Measurements from ENCODE around the gene PKP4.
"Not testable (repeated sequence)": the region's sequence is repeated elsewhere in the genome, so short reads cannot be mapped to it uniquely, and the experiment has no call there.

PKP4 gene

DNA sequence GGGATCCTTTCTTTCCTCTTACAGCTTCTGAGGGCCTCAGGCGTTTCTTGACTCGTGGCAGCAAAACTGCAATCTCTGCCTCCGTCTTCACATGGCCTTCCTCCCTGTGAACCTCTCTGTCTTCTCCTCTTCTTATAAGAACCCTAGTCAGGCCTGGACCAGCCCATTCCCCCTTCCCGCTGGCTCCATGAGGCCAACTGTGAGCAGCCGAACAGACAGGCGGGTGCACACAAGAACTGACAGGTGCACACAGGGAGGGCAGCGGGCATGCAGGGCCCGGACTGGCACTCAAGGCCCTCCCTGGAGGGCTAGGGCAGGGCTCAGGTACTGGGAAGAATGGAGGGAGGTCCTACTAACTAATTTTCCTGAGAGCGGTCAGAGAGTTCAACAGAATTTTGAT, 246.0 kb downstream of the PKP4 start:
- no peak overlapping the region for H3K27ac ChIP-seq
- TF ChIP-seq, protein P1, sequence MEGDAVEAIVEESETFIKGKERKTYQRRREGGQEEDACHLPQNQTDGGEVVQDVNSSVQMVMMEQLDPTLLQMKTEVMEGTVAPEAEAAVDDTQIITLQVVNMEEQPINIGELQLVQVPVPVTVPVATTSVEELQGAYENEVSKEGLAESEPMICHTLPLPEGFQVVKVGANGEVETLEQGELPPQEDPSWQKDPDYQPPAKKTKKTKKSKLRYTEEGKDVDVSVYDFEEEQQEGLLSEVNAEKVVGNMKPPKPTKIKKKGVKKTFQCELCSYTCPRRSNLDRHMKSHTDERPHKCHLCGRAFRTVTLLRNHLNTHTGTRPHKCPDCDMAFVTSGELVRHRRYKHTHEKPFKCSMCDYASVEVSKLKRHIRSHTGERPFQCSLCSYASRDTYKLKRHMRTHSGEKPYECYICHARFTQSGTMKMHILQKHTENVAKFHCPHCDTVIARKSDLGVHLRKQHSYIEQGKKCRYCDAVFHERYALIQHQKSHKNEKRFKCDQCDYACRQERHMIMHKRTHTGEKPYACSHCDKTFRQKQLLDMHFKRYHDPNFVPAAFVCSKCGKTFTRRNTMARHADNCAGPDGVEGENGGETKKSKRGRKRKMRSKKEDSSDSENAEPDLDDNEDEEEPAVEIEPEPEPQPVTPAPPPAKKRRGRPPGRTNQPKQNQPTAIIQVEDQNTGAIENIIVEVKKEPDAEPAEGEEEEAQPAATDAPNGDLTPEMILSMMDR (conservative IDR thresholded peaks at IDR 0.05), result no peak
- TF ChIP-seq ZFX (IDR thresholded peaks at IDR 0.05), result no peak

DNA sequence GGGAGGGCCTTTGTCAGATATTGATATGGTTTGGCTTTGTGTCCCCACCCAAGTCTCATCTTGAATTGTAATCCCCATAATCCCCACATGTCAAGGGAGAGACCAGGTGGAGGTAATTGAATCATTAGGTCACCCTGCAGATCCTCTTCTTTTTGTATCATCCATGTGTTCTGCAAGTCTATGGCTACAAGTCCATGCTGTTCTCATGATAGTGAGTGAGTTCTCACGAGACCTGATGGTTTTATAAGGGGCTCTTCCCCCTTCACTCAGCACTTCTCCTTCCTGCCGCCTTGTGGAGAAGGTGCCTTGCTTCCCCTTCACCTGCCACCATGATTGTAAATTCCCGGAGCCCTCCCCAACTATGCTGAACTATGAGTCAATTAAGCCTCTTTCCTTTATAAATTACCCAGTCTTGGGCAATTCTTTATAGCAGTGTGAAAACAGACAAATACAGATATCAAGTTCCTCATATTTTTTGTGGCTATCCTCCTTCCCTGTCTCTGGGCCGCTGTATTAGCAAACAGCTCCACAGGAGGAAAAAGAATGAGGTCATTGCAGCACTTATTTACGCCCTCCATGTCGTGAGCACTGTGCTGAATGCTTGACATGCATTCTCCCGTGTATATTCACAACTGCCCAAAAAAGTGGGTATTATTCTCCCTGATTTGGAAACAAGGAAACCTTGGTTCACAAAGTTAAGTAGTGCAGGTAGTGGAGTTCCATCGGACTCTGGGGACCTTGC, 248.1 kb downstream of the PKP4 start:
- H3K27ac ChIP-seq, result not testable (repeated sequence)

DNA sequence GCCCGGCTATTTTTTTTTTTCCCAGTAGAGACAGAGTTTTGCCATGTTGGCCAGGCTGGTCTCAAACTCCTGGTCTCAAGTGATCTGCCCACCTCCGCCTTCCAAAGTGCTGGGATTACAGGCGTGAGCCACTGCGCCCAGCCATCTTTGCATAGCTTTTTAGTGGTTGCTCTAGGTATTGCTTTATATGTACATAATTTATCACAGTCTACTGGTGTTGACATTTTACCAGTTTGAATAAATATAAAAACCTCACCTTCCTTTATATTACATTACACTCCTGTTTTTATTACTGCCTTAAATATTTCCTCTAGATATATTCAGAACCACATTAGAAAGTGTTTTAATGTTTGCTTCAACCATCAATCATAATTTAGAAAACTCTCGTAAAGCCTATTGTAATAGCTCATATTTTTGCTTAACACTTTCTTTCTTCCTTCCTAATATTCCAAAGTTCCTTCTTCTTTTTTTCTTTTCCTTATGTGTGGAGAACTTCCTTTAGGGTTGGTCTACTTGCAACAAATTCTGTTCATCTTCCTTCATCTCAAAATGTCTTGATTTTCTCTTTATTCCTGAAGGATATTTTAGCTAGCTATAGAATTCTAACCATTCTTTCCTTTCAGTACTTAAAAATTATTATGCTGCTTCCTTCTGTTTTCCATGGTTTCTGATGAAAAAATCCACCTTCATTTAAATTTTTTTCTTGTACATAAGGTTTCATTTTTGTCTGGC, 256.2 kb downstream of the PKP4 start:
- TF ChIP-seq ZFX (IDR thresholded peaks at IDR 0.05), result no peak
- TF ChIP-seq, protein P1 (conservative IDR thresholded peaks at IDR 0.05), result no peak
- no peak overlapping the region for H3K27ac ChIP-seq

DNA sequence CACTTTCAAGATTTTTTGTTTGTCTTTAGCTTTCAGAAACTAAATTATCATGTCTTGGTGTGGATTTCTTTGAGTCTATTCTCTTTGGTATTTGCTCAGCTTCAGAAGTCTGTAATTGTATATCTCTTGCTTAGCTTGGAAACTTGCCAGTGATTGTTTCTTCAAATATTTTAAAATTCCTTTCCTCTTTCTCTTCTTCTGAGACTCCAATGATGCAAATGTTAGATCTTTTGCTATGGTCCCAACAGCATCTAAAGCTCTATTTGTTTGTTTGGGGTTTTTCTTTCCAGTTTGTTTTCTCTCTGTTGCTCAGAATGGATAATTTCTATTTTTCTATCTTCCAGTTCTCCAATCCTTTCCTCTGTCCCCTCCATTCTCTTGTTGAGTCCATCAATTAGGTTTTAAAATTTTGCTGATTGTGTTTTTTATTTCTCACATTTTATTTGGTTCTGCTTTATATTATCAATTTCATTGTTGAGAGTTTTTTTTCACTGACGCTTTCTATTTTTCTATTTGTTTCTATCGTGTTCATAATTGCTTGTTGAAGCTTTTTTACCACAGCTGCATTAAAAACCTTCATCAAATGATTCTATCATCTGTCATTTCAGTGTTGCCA, 256.9 kb downstream of the PKP4 start:
- TF ChIP-seq, protein P1 (conservative IDR thresholded peaks at IDR 0.05), result no peak
- no peak for TF ChIP-seq ZFX (IDR thresholded peaks at IDR 0.05)

DNA sequence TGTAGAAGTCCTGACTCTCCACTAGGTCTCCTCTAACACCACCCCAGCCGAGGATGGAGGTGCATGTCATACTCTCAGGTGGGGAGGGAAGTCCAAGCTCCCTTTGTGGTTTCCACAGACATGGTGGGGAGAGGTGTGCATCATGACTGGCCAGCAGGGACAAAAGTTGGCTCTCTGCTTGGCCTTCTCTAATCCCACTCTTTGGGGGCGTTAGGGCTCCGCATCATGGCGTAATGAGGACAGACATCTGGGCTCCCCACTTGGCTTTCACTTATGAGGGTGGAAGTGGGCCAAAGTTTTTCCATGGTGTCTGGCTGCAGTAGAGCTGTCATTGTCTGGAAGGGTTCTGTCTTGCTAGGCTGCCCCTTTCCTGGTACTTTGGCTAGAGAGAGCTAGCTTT, 257.7 kb downstream of the PKP4 start:
- H3K27ac ChIP-seq, result no peak overlapping the region
- TF ChIP-seq, protein P1 (conservative IDR thresholded peaks at IDR 0.05), result no peak
- TF ChIP-seq ZFX (IDR thresholded peaks at IDR 0.05), result no peak

More for the DNA sequence above, 256.9 kb downstream of the PKP4 start:
- no peak overlapping the region for H3K27ac ChIP-seq

DNA sequence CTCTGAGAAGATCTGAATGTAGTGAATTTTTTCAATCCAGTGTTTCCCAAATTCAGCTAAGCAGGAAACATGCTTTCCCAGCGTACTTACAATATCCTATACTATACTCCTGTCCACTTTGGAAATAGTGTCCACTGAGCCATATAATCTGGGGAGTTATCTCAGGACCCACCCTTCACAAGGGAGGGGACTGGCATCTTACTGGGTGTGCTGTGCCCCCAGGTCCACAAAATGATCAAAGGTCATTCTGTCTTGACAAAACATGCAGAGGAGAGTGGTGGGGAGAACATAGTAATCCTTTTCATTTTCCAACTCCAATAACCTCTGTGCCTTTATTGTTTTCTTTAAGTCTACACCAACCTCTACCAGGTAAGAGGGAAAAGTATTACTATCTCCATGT, 258.6 kb downstream of the PKP4 start:
- no peak for TF ChIP-seq ZFX (IDR thresholded peaks at IDR 0.05)
- TF ChIP-seq, protein P1 (conservative IDR thresholded peaks at IDR 0.05), result no peak
- H3K27ac ChIP-seq, result no peak overlapping the region

DNA sequence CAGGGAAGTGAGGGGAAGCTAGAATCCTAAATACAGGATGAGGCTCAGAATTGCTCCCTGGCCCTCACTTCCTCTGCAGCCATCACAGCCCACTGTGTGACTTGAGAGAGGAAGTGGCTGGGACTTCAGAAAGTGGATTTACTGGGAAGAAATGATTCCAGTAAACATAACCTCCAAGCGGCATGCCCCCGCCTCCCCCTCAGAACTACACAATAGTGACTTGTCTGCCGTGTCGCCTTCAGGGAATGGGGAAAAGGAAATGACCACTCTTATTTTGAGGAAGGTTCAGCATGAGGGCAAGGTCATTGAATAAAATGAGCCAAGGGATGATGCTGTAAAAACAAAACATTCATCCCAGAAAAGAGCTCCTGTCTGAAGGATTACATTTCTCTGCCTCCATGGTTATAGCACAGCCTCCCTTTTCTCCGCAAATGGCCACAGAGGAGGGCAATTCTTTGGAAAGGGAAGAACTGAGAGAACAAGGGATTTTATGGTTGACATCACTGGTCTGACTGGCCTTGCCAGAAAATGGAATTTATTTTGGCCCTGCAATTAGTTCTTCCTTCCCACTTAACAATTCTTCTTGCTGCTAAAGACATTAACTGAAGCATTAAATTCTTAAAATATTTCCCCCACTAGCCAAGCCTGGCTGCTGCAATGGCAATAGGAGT, 259.5 kb downstream of the PKP4 start:
- TF ChIP-seq, protein P1 (conservative IDR thresholded peaks at IDR 0.05), result no peak
- TF ChIP-seq ZFX (IDR thresholded peaks at IDR 0.05), result no peak
- no peak overlapping the region for H3K27ac ChIP-seq
